Testis (tissue), 2 donors: Measurements from ENCODE around the gene SIPA1L3.

Experiments used
- CTCF ChIP-seq, 3 experiments: fragments of 450-650 bp in 2 of 3; fragments of 200-600 bp in 1 of 3; sonication (generic) in 1 of 3; IDR thresholded peaks; one replicate each; pipeline ENCODE4 v1.5.1; 2016 to 2019; ENCODE audit warnings: antibody characterized with exemption in 3 of 3, mild to moderate bottlenecking in 2 of 3, moderate library complexity in 1 of 3
- POLR2A ChIP-seq: fragments of 450-650 bp; IDR thresholded peaks from one replicate; pipeline ENCODE4 v1.6.1; 2017; ENCODE audit warnings: antibody characterized with exemption, mild to moderate bottlenecking, moderate library complexity

GRCh38 chr19:38229585-38230073, 322.6 kb downstream of the SIPA1L3 start:
- no peak for TF ChIP-seq CTCF (IDR thresholded peaks at IDR 0.05)
- no peak for TF ChIP-seq POLR2A
